Measurements from ENCODE around the gene RAD9B. TPM values are rescaled to one million over a fixed set of nuclear protein-coding genes. Genes with fewer than 3 reads are reported as not detected.

RAD9B gene
- total and polyA plus RNA-seq, 10 of the 15 experiments (the other 5 are each of a cell fraction or from before 2014, with no cell fraction given), result 0.54 to 2.0 (median 1.3) TPM

GRCh38 chr12:110528277-110528839 is 26.2 kb downstream of the RAD9B start:
- no peak for DNase-seq (ENCODE audit: low read depth, low spot score)
- no peak for ATAC-seq
- H3K4me2 ChIP-seq (ENCODE audit: control insufficient read depth, insufficient read depth), result no peak overlapping the region
- ChIA-PET POLR2A (interaction anchor here (0.7 to 10.4 kb wide), 7 partner anchors 9 to 78 kb away, joined by 4 to 122 read pairs (median 5); no protein-coding TSS in a partner anchor), CTCF (interaction anchor here (0.7 to 4.3 kb wide), 10 partner anchors 9 to 73 kb away, joined by 3 to 33 read pairs (median 4); no protein-coding TSS in a partner anchor), RAD21 (ENCODE audit: unreplicated experiment) (interaction anchor here (1.0 to 7.3 kb wide), 11 partner anchors 9 to 78 kb away, joined by 3 to 109 read pairs (median 5); partner anchors contain the start of gene ARPC3), SMC1A (ENCODE audit: uncharacterized antibody, unreplicated experiment) (interaction anchor here (1.0 to 18.4 kb wide), 14 partner anchors 10 to 151 kb away, joined by 3 to 308 read pairs (median 10); partner anchors contain the start of genes FAM216A and GPN3)
- no peak overlapping the region for H3K9ac ChIP-seq (ENCODE audit: control insufficient read depth, insufficient read depth, low read length)
- H3K4me3 ChIP-seq, result no peak overlapping the region
- H3K4me1 ChIP-seq (ENCODE audit: control insufficient read depth, insufficient read depth, low read length), result peaks cover 54% of the 10 kb centered on the region
- FAIRE-seq, result no peak
- no peaks in the 10 kb centered on the region for H3K9me3 ChIP-seq (replicated peaks; ENCODE audit: control insufficient read depth, insufficient read depth, low read length)
- WGBS (ENCODE audit: insufficient coverage, insufficient replicate concordance, low lambda C conversion rate, missing lambda C conversion rate), result 41% methylated on average over 6 of the region's 6 CpGs
- H3K79me2 ChIP-seq (ENCODE audit: control insufficient read depth, insufficient read depth, low read length), result peaks cover 14% of the 10 kb centered on the region
- no TSS peak for BruUV-seq (replicated peaks)
- in situ Hi-C loops (cut with MboI) (no loop called here), intact Hi-C loops (cut with micrococcal nuclease; ENCODE audit: unreplicated experiment) (no loop called here)
- peak; percentile 56 for TF ChIP-seq RUNX3 (IDR thresholded peaks at IDR 0.05; ENCODE audit: low read length)
- TF ChIP-seq, protein P1, sequence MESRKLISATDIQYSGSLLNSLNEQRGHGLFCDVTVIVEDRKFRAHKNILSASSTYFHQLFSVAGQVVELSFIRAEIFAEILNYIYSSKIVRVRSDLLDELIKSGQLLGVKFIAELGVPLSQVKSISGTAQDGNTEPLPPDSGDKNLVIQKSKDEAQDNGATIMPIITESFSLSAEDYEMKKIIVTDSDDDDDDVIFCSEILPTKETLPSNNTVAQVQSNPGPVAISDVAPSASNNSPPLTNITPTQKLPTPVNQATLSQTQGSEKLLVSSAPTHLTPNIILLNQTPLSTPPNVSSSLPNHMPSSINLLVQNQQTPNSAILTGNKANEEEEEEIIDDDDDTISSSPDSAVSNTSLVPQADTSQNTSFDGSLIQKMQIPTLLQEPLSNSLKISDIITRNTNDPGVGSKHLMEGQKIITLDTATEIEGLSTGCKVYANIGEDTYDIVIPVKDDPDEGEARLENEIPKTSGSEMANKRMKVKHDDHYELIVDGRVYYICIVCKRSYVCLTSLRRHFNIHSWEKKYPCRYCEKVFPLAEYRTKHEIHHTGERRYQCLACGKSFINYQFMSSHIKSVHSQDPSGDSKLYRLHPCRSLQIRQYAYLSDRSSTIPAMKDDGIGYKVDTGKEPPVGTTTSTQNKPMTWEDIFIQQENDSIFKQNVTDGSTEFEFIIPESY (IDR thresholded peaks at IDR 0.05), result peak; percentile 90
- TF ChIP-seq YY1 (IDR thresholded peaks at IDR 0.05; ENCODE audit: low read depth, low read length), result 0 out of 2 replicates have a peak, but pooled peaks have one; percentile 14
- no peak; the same call in 1 of the 2 replicates for TF ChIP-seq MLLT1 (IDR thresholded peaks at IDR 0.05)
- no peaks in the 10 kb centered on the region for H4K20me1 ChIP-seq (ENCODE audit: control insufficient read depth, insufficient read depth)
- no peak overlapping the region for H2AFZ ChIP-seq (ENCODE audit: control insufficient read depth, low read depth, low read length)
- no peaks in the 10 kb centered on the region for H3K27me3 ChIP-seq (replicated peaks in 1 of 2; ENCODE audit: control insufficient read depth in 2 of 2, insufficient read depth in 2 of 2, low read length in 1 of 2)
- no peak overlapping the region; the same call in 1 of the 2 replicates for H3K27ac ChIP-seq (ENCODE audit: control insufficient read depth, insufficient read depth)
- peaks cover 0 to 4% of the 10 kb centered on the region in 2 experiments; a peak in 2 of 4 replicates for H3K36me3 ChIP-seq (ENCODE audit: control insufficient read depth in 2 of 2, insufficient read depth in 2 of 2, low read length in 1 of 2)
